Tibial nerve (tissue), 4 donors: Measurements from ENCODE around the gene POMT2. TPM values are rescaled to one million over a fixed set of nuclear protein-coding genes. Genes with fewer than 3 reads are reported as not detected.

ENCODE experiments used
- DNase-seq, 2 donors: peaks; one replicate each; pipeline ENCODE4 v3.0.0-alpha.2; 2019; ENCODE audit warnings: low spot score in 2 of 2
- H3K27ac ChIP-seq, 4 donors: fragments of 200-600 bp; sonication (generic) in 3 of 4; one replicate each; pipeline ENCODE4 v1.5.1; 2017 to 2019; ENCODE audit warnings: mild to moderate bottlenecking in 1 of 4
- H3K27me3 ChIP-seq, 2 donors: fragments of 200-600 bp; sonication (generic) in 1 of 2; one replicate each; pipeline versions ENCODE4 v1.5.1 to v1.6.0; 2017 to 2019
- H3K36me3 ChIP-seq, 3 donors: fragments of 200-600 bp; sonication (generic); one replicate each; pipeline ENCODE4 v1.5.1; 2018 to 2019
- H3K4me1 ChIP-seq, 4 donors: fragments of 200-600 bp; sonication (generic) in 3 of 4; one replicate each; pipeline ENCODE4 v1.5.1; 2017 to 2019
- H3K4me3 ChIP-seq, 4 donors: fragments of 200-600 bp; sonication (generic) in 3 of 4; one replicate each; pipeline ENCODE4 v1.5.1; 2017 to 2019; ENCODE audit warnings: mild to moderate bottlenecking in 1 of 4, moderate library complexity in 1 of 4
- H3K9me3 ChIP-seq, 4 donors: fragments of 200-600 bp; sonication (generic) in 3 of 4; one replicate each; pipeline ENCODE4 v1.5.1; 2017 to 2019
- EP300 ChIP-seq, 2 donors: sonication (generic); formaldehyde crosslinking; IDR thresholded peaks; one replicate each; pipeline ENCODE4 v1.6.1; 2017; ENCODE audit warnings: antibody characterized with exemption in 2 of 2, mild to moderate bottlenecking in 1 of 2
- POLR2A ChIP-seq, 2 donors: fragments of 450-650 bp; IDR thresholded peaks; one replicate each; pipeline ENCODE4 v1.6.1; 2017; ENCODE audit warnings: antibody characterized with exemption in 2 of 2, mild to moderate bottlenecking in 2 of 2, moderate library complexity in 2 of 2
- WGBS, 2 donors: methylation state at CpG; one replicate each; pipeline ENCODE4 v1.1.5; 2018; 5-methylcytosine and 5-hydroxymethylcytosine counted together
- total RNA-seq, 4 donors: library from RNA; depleted of rRNA; stranded (reverse); fragments of >200 nt; gene quantifications; one replicate each; pipeline ENCODE4 v1.1.0, GENCODE V29; 2016
- TF ChIP-seq, protein P1 (sequence below), 5 experiments: fragments of 200-600 bp in 3 of 5; fragments of 450-650 bp in 2 of 5; sonication (generic) in 3 of 5; IDR thresholded peaks; one replicate each; pipeline ENCODE4 v1.5.1; 2016 to 2019; ENCODE audit warnings: antibody characterized with exemption in 5 of 5, mild to moderate bottlenecking in 3 of 5, moderate library complexity in 2 of 5

POMT2 gene
- total RNA-seq, 4 donors from 2014 or later = 23.9 to 38.7 (median 28.9) TPM

DNA sequence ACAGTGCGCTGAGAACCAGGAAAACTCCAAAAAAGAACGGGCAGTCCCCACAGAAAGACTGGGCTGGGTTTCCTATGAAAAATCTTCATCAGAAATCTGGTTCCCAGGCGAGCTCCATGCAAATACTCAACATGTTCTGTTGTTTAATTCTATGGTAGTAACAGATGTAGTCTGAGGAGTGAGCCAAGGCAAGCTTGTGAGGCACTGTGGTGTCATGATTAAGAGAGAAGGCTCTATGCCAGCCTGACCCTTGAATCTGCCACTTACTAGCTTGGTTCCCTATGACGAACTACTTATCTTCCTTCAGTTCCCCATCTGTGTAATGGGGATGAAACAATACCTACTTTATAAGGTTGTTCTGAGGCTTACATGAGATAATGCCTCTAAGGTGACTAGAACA, 10.7 kb downstream of the POMT2 start:
- Histone ChIP-seq H3K4me3 (no peak overlapping the region), H3K27me3 (no peaks in the 10 kb centered on the region), H3K27ac (peak overlapping the region in 1 of 4 donors; percentile 55), H3K4me1 (peaks cover 0 to 75% (median 41%) of the 10 kb centered on the region in 4 donors), H3K9me3 (no peaks in the 10 kb centered on the region), H3K36me3 (peaks cover 0 to 13% (median 0%) of the 10 kb centered on the region in 3 donors)
- WGBS, 2 donors = 81 to 83% methylated on average over 4 of the region's 4 CpGs
- TF ChIP-seq, protein P1, sequence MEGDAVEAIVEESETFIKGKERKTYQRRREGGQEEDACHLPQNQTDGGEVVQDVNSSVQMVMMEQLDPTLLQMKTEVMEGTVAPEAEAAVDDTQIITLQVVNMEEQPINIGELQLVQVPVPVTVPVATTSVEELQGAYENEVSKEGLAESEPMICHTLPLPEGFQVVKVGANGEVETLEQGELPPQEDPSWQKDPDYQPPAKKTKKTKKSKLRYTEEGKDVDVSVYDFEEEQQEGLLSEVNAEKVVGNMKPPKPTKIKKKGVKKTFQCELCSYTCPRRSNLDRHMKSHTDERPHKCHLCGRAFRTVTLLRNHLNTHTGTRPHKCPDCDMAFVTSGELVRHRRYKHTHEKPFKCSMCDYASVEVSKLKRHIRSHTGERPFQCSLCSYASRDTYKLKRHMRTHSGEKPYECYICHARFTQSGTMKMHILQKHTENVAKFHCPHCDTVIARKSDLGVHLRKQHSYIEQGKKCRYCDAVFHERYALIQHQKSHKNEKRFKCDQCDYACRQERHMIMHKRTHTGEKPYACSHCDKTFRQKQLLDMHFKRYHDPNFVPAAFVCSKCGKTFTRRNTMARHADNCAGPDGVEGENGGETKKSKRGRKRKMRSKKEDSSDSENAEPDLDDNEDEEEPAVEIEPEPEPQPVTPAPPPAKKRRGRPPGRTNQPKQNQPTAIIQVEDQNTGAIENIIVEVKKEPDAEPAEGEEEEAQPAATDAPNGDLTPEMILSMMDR (IDR thresholded peaks at IDR 0.05) = no peak
- DNase-seq = no peak

DNA sequence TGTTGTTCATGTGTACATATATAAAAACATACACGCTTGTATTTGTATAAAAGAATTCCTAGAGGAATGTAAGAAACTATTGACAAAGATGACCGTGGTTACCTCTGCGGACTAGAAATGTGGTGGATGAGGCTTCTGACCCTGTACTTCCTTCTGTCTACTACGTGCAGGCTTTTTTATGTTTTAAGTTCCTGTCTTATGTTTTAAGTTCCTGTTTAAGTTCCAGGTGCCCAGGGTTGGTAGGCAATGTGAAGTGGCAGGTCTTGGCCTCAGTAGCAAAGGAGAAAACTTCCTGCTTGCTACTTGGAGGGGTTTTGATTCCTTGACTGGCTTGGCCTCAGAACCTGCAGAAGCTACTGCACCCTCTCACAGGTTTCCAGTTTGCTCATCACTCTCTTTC, 11.6 kb downstream of the POMT2 start:
- WGBS, 2 donors = 52 to 59% methylated on average over 4 of the region's 4 CpGs
- H3K9me3 ChIP-seq = no peaks in the 10 kb centered on the region
- peaks cover 0 to 74% (median 39%) of the 10 kb centered on the region in 4 donors for H3K4me1 ChIP-seq
- DNase-seq = no peak
- H3K27ac ChIP-seq = peak overlapping the region in 3 of 4 donors; percentile 38 to 87 (median 50)
- TF ChIP-seq, protein P1 (IDR thresholded peaks at IDR 0.05) = no peak
- TF ChIP-seq EP300 (IDR thresholded peaks at IDR 0.05) = no peak
- no peak for TF ChIP-seq POLR2A (IDR thresholded peaks at IDR 0.05)
- H3K36me3 ChIP-seq = peaks cover 0 to 13% (median 0%) of the 10 kb centered on the region in 3 donors
- H3K4me3 ChIP-seq = no peak overlapping the region
- no peaks in the 10 kb centered on the region for H3K27me3 ChIP-seq

DNA sequence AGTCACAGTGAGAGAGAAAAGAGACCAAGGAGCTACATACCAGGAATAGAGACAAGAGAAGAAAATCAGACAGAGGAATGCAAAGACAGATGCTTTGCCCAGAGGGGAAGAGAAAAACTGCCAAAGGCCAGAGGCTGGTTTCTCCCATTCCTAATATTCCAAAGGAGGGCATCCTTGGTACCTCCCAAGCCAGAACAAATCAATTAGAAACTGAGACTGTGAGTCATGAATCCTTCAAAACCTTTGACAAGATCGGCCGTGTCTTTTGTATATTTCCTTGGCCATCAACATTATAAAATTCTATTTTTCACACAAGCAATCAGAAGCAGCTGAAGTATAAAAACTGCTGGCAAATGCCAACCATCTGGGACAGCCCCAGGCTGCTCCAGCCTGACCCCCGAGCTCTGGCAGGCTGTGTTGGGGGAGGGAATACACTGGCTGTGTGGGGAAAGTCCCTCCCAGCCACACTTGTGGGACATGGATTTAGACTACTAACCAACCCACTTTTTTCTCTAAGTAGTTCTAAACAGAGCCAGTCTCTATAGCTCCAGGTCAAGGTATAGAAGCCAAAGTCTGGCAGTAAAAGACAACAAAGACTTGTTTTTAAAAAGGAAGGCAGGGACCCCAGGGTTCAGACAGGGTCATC, 13.7 kb downstream of the POMT2 start:
- 9 to 22% methylated on average over 3 of the region's 3 CpGs for WGBS, 2 donors
- Histone ChIP-seq H3K9me3 (no peaks in the 10 kb centered on the region), H3K27me3 (no peaks in the 10 kb centered on the region), H3K4me3 (peak overlapping the region in 2 of 4 donors; percentile 6 to 8), H3K36me3 (peaks cover 0 to 22% (median 0%) of the 10 kb centered on the region in 3 donors), H3K27ac (peak overlapping the region; percentile 72 to 95 (median 80)), H3K4me1 (peaks cover 0 to 73% (median 29%) of the 10 kb centered on the region in 4 donors)
- DNase-seq = no peak
- TF ChIP-seq EP300 (IDR thresholded peaks at IDR 0.05) (no peak), POLR2A (IDR thresholded peaks at IDR 0.05) (no peak)
- TF ChIP-seq, protein P1 (IDR thresholded peaks at IDR 0.05) = no peak

DNA sequence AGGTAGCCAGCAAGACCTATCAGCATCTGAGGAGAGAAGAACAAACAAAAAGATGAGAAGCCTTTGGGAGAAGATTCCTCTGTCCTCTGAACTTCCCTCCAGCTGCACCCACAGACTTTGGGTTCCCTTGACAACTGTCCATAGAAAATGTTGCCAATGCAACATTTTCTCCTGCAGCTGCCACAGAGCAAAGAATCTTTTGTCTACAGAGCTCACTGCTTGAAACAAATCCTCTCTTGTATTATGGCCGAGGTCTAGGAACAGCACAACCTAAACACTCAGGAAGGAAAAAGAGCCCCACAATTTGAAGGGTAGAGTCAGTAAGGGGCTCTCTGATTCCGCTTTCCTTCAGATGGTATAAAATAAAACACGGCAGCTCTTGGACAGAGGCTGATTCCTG, 14.3 kb downstream of the POMT2 start:
- Histone ChIP-seq H3K4me3 (peak overlapping the region in 1 of 4 donors; percentile 8), H3K36me3 (peaks cover 0 to 22% (median 0%) of the 10 kb centered on the region in 3 donors), H3K4me1 (peaks cover 0 to 79% (median 29%) of the 10 kb centered on the region in 4 donors), H3K9me3 (no peaks in the 10 kb centered on the region), H3K27ac (peak overlapping the region; percentile 72 to 95 (median 80)), H3K27me3 (no peaks in the 10 kb centered on the region)
- WGBS, 2 donors = 23 to 39% methylated on average over 3 of the region's 3 CpGs
- TF ChIP-seq, protein P1 (IDR thresholded peaks at IDR 0.05) = no peak
- TF ChIP-seq EP300 (IDR thresholded peaks at IDR 0.05) = peak in 1 of 2 donors; percentile 42
- DNase-seq = no peak

DNA sequence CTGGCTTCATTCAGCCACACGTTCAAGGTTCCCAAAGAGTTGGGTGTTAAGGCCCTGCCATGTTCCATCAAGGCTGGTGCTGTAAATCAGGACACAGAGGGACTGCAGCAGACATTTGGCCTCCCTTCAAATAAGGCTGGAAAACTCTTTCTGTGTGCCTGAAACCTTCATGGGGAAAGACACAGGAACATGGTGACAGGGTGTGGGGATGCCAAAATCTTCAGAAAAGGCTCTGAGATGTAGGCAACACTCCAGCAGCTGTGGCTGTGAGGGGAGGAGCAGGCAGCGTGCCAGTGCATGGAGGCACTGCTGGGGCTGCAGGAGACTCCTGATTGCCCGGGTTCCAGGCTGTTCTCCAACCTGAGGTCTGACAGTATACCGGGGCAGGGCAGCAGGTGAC, 15.0 kb downstream of the POMT2 start:
- Histone ChIP-seq H3K27ac (peak overlapping the region; percentile 72 to 95 (median 80)), H3K4me3 (peak overlapping the region in 1 of 4 donors; percentile 8), H3K4me1 (peaks cover 0 to 82% (median 29%) of the 10 kb centered on the region in 4 donors), H3K27me3 (no peaks in the 10 kb centered on the region), H3K9me3 (no peaks in the 10 kb centered on the region), H3K36me3 (peaks cover 0 to 22% (median 0%) of the 10 kb centered on the region in 3 donors)
- no peak for DNase-seq
- TF ChIP-seq POLR2A (IDR thresholded peaks at IDR 0.05) (no peak), EP300 (IDR thresholded peaks at IDR 0.05) (no peak)
- TF ChIP-seq, protein P1 (IDR thresholded peaks at IDR 0.05) = no peak
- WGBS, 2 donors = 38 to 57% methylated on average over 4 of the region's 4 CpGs
